Liver (tissue), 3 donors: ENCODE results near the gene SLC35E3.

Experiments
- ATF3 ChIP-seq: IDR thresholded peaks from 2 replicates; pipeline ENCODE4 v1.6.1; 2016; ENCODE audit warnings: antibody characterized with exemption
- EGR1 ChIP-seq, 2 donors: IDR thresholded peaks; 2 replicates each; pipeline ENCODE4 v1.6.1; 2016 to 2018; ENCODE audit warnings: antibody characterized with exemption in 2 of 2, low read depth in 2 of 2
- JUND ChIP-seq, 2 donors: IDR thresholded peaks; 2 replicates each; pipeline ENCODE4 v1.6.1; 2016; ENCODE audit warnings: antibody characterized with exemption in 2 of 2
- RAD21 ChIP-seq, 2 donors: IDR thresholded peaks; 2 replicates each; pipeline ENCODE4 v1.6.1; 2016; ENCODE audit warnings: antibody characterized with exemption in 2 of 2, mild to moderate bottlenecking in 2 of 2
- RXRA ChIP-seq, 2 donors: IDR thresholded peaks; 2 replicates each; pipeline ENCODE4 v1.6.1; 2017 to 2018; ENCODE audit warnings: antibody characterized with exemption in 2 of 2, mild to moderate bottlenecking in 1 of 2
- SP1 ChIP-seq: IDR thresholded peaks from 2 replicates; pipeline ENCODE4 v1.6.1; 2018; ENCODE audit warnings: antibody characterized with exemption, mild to moderate bottlenecking
- YY1 ChIP-seq: IDR thresholded peaks from 2 replicates; pipeline ENCODE4 v1.6.1; 2016; ENCODE audit warnings: antibody characterized with exemption, mild to moderate bottlenecking
- TF ChIP-seq, protein P1 (sequence below): fragments of 150-350 bp; IDR thresholded peaks from 2 replicates; pipeline ENCODE4 v1.5.1; 2017; ENCODE audit warnings: improper control_type of control experiment, low read depth, low read length; ENCODE audit not compliant: missing input control
- TF ChIP-seq, protein P2 (sequence below): IDR thresholded peaks from 2 replicates; pipeline ENCODE4 v1.6.1; 2016; ENCODE audit warnings: antibody characterized with exemption, mild to moderate bottlenecking
- TF ChIP-seq, protein P3 (sequence below): IDR thresholded peaks from 2 replicates; pipeline ENCODE4 v1.6.1; 2016; ENCODE audit warnings: antibody characterized with exemption
- donor health status: healthy.
- donor health status: healthy.

DNA sequence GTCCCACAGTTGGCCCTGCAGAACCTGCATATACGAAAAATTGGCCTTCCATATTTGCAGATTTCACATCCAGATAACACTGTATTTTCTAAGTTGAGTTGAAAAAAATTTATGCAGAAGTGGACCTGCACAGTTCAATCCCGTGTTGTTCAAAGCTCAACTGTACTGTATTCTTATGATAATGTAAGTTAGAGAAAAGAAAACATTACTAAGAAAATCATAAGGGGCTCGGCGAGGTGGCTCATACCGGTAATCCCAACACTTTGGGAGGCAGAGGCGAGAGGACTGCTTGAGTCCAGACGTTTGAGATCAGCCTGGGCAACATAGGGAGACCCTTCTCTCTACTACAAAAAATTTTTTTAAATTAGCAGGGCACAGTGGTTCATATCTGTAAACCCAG, 18.2 kb upstream of the SLC35E3 start:
- TF ChIP-seq, protein P1, sequence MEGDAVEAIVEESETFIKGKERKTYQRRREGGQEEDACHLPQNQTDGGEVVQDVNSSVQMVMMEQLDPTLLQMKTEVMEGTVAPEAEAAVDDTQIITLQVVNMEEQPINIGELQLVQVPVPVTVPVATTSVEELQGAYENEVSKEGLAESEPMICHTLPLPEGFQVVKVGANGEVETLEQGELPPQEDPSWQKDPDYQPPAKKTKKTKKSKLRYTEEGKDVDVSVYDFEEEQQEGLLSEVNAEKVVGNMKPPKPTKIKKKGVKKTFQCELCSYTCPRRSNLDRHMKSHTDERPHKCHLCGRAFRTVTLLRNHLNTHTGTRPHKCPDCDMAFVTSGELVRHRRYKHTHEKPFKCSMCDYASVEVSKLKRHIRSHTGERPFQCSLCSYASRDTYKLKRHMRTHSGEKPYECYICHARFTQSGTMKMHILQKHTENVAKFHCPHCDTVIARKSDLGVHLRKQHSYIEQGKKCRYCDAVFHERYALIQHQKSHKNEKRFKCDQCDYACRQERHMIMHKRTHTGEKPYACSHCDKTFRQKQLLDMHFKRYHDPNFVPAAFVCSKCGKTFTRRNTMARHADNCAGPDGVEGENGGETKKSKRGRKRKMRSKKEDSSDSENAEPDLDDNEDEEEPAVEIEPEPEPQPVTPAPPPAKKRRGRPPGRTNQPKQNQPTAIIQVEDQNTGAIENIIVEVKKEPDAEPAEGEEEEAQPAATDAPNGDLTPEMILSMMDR: no peak
- TF ChIP-seq JUND (IDR thresholded peaks at IDR 0.05) (no peak), RAD21 (IDR thresholded peaks at IDR 0.05) (no peak), ATF3 (no peak), YY1 (no peak), SP1 (no peak), RXRA (IDR thresholded peaks at IDR 0.05) (no peak), EGR1 (IDR thresholded peaks at IDR 0.05; ENCODE audit: low read depth in 2 of 2) (no peak)
- TF ChIP-seq, protein P2, sequence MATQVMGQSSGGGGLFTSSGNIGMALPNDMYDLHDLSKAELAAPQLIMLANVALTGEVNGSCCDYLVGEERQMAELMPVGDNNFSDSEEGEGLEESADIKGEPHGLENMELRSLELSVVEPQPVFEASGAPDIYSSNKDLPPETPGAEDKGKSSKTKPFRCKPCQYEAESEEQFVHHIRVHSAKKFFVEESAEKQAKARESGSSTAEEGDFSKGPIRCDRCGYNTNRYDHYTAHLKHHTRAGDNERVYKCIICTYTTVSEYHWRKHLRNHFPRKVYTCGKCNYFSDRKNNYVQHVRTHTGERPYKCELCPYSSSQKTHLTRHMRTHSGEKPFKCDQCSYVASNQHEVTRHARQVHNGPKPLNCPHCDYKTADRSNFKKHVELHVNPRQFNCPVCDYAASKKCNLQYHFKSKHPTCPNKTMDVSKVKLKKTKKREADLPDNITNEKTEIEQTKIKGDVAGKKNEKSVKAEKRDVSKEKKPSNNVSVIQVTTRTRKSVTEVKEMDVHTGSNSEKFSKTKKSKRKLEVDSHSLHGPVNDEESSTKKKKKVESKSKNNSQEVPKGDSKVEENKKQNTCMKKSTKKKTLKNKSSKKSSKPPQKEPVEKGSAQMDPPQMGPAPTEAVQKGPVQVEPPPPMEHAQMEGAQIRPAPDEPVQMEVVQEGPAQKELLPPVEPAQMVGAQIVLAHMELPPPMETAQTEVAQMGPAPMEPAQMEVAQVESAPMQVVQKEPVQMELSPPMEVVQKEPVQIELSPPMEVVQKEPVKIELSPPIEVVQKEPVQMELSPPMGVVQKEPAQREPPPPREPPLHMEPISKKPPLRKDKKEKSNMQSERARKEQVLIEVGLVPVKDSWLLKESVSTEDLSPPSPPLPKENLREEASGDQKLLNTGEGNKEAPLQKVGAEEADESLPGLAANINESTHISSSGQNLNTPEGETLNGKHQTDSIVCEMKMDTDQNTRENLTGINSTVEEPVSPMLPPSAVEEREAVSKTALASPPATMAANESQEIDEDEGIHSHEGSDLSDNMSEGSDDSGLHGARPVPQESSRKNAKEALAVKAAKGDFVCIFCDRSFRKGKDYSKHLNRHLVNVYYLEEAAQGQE: no peak
- TF ChIP-seq, protein P3, sequence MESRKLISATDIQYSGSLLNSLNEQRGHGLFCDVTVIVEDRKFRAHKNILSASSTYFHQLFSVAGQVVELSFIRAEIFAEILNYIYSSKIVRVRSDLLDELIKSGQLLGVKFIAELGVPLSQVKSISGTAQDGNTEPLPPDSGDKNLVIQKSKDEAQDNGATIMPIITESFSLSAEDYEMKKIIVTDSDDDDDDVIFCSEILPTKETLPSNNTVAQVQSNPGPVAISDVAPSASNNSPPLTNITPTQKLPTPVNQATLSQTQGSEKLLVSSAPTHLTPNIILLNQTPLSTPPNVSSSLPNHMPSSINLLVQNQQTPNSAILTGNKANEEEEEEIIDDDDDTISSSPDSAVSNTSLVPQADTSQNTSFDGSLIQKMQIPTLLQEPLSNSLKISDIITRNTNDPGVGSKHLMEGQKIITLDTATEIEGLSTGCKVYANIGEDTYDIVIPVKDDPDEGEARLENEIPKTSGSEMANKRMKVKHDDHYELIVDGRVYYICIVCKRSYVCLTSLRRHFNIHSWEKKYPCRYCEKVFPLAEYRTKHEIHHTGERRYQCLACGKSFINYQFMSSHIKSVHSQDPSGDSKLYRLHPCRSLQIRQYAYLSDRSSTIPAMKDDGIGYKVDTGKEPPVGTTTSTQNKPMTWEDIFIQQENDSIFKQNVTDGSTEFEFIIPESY: no peak
